ENCODE results near the gene BYSL.

DNA sequence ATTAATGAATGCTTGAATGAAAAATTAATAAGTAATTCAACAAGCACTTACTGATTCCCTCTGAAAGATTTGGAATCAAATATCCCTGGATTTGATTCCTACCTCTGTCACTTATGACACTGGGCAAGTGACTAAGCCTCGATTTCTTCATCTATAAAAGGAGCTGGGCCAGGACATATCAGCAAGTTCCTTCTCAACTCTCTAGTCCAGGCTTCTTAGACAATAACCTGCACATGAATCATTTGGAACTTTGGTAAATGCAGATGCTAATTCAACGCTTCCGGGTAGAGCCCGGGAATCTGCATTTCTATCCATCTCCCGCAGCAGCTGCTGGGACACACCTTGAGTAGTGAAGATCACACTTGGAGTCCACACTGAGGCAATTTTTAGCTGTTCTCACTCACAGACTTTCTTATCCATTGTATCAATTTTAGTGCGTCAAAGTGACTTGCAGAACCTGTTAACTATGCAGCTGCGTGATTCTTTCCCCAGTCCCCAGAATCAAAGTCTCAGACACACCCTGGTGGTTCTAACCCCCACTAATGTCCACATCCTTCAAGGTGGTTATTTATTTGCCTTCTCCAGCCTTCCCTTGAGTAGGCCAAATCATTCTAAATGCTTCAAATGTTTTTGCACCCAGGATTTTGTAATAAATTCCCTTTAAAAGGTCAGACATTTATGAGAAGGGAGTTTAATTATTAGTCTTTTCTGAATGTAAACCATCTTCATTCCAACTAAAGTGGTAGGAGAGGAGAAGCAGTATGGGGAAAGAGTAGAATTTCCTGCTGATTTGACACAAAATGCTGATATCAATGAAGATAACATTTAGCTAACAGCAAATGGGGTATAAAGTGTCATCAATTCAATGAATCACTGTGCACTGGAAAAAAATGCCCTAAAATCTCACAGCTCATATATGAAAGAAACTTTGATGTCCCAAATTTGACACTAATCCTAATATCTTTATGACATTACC lies 46.3 kb downstream of the BYSL start:
- TF ChIP-seq, protein P1, sequence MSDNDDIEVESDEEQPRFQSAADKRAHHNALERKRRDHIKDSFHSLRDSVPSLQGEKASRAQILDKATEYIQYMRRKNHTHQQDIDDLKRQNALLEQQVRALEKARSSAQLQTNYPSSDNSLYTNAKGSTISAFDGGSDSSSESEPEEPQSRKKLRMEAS (IDR thresholded peaks at IDR 0.05), result no peak
- TF ChIP-seq RXRA (IDR thresholded peaks at IDR 0.05), result no peak
- TF ChIP-seq EGR1 (IDR thresholded peaks at IDR 0.05; ENCODE audit: low read depth in 2 of 2), result no peak
- TF ChIP-seq RAD21 (IDR thresholded peaks at IDR 0.05), result no peak
- TF ChIP-seq, protein P2, sequence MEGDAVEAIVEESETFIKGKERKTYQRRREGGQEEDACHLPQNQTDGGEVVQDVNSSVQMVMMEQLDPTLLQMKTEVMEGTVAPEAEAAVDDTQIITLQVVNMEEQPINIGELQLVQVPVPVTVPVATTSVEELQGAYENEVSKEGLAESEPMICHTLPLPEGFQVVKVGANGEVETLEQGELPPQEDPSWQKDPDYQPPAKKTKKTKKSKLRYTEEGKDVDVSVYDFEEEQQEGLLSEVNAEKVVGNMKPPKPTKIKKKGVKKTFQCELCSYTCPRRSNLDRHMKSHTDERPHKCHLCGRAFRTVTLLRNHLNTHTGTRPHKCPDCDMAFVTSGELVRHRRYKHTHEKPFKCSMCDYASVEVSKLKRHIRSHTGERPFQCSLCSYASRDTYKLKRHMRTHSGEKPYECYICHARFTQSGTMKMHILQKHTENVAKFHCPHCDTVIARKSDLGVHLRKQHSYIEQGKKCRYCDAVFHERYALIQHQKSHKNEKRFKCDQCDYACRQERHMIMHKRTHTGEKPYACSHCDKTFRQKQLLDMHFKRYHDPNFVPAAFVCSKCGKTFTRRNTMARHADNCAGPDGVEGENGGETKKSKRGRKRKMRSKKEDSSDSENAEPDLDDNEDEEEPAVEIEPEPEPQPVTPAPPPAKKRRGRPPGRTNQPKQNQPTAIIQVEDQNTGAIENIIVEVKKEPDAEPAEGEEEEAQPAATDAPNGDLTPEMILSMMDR (IDR thresholded peaks at IDR 0.05; ENCODE audit: low read depth, low read length, missing input control), result no peak
- TF ChIP-seq, protein P3, sequence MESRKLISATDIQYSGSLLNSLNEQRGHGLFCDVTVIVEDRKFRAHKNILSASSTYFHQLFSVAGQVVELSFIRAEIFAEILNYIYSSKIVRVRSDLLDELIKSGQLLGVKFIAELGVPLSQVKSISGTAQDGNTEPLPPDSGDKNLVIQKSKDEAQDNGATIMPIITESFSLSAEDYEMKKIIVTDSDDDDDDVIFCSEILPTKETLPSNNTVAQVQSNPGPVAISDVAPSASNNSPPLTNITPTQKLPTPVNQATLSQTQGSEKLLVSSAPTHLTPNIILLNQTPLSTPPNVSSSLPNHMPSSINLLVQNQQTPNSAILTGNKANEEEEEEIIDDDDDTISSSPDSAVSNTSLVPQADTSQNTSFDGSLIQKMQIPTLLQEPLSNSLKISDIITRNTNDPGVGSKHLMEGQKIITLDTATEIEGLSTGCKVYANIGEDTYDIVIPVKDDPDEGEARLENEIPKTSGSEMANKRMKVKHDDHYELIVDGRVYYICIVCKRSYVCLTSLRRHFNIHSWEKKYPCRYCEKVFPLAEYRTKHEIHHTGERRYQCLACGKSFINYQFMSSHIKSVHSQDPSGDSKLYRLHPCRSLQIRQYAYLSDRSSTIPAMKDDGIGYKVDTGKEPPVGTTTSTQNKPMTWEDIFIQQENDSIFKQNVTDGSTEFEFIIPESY (IDR thresholded peaks at IDR 0.05), result no peak
- no peak for TF ChIP-seq GABPA (IDR thresholded peaks at IDR 0.05 in 1 of 2, conservative IDR thresholded peaks at IDR 0.05 in 1 of 2)
- TF ChIP-seq, protein P4, sequence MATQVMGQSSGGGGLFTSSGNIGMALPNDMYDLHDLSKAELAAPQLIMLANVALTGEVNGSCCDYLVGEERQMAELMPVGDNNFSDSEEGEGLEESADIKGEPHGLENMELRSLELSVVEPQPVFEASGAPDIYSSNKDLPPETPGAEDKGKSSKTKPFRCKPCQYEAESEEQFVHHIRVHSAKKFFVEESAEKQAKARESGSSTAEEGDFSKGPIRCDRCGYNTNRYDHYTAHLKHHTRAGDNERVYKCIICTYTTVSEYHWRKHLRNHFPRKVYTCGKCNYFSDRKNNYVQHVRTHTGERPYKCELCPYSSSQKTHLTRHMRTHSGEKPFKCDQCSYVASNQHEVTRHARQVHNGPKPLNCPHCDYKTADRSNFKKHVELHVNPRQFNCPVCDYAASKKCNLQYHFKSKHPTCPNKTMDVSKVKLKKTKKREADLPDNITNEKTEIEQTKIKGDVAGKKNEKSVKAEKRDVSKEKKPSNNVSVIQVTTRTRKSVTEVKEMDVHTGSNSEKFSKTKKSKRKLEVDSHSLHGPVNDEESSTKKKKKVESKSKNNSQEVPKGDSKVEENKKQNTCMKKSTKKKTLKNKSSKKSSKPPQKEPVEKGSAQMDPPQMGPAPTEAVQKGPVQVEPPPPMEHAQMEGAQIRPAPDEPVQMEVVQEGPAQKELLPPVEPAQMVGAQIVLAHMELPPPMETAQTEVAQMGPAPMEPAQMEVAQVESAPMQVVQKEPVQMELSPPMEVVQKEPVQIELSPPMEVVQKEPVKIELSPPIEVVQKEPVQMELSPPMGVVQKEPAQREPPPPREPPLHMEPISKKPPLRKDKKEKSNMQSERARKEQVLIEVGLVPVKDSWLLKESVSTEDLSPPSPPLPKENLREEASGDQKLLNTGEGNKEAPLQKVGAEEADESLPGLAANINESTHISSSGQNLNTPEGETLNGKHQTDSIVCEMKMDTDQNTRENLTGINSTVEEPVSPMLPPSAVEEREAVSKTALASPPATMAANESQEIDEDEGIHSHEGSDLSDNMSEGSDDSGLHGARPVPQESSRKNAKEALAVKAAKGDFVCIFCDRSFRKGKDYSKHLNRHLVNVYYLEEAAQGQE (IDR thresholded peaks at IDR 0.05), result no peak
- no peak for TF ChIP-seq YY1 (IDR thresholded peaks at IDR 0.05)
- TF ChIP-seq, protein P5, sequence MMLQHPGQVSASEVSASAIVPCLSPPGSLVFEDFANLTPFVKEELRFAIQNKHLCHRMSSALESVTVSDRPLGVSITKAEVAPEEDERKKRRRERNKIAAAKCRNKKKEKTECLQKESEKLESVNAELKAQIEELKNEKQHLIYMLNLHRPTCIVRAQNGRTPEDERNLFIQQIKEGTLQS (IDR thresholded peaks at IDR 0.05), result no peak
- TF ChIP-seq JUND (IDR thresholded peaks at IDR 0.05), result no peak
- no peak for TF ChIP-seq TAF1 (conservative IDR thresholded peaks at IDR 0.05)

Data from liver (tissue), 3 donors.